HL-60/S4 treated with retinoic acid at 250 ng/mL for 4 days and 3 days (cell line): Measurements from ENCODE around the gene TMEM52.

Source experiments
- in situ Hi-C: fragments of 300-500 bp; cut with MboI; formaldehyde crosslinking; loops from 2 replicates; pipeline ENCODE4 v1.7.0; 2022; ENCODE audit warnings: low sequenced_read_pairs

Gene TMEM52

GRCh38 chr1:1928231-1929101, 9.4 kb upstream of the TMEM52 start:
- in situ Hi-C loops, result no loop called here

- in situ Hi-C loops, result no loop called here
Observed at GRCh38 chr1:1927751-1928150, 8.7 kb upstream of the TMEM52 start.

GRCh38 chr1:1926886-1927660, 8.0 kb upstream of the TMEM52 start:
- in situ Hi-C loops, result no loop called here

- in situ Hi-C loops, result no loop called here
Observed at GRCh38 chr1:1926346-1926811, 7.3 kb upstream of the TMEM52 start.

GRCh38 chr1:1925437-1926345, 6.6 kb upstream of the TMEM52 start:
- in situ Hi-C loops, result no loop called here

GRCh38 chr1:1924849-1925248, 5.8 kb upstream of the TMEM52 start:
- in situ Hi-C loops, result no loop called here

- in situ Hi-C loops, result no loop called here
Observed at GRCh38 chr1:1924386-1924785, 5.3 kb upstream of the TMEM52 start.

GRCh38 chr1:1922956-1923833, 4.1 kb upstream of the TMEM52 start:
- in situ Hi-C loops, result no loop called here

- in situ Hi-C loops, result no loop called here
Observed at GRCh38 chr1:1922702-1922955, 3.5 kb upstream of the TMEM52 start.

- in situ Hi-C loops, result no loop called here
Observed at GRCh38 chr1:1921901-1922701, 3.0 kb upstream of the TMEM52 start.

GRCh38 chr1:1921459-1921862, 2.4 kb upstream of the TMEM52 start:
- in situ Hi-C loops, result no loop called here

- in situ Hi-C loops, result no loop called here
Observed at GRCh38 chr1:1920608-1921458, 1.8 kb upstream of the TMEM52 start.

- in situ Hi-C loops, result no loop called here
Observed at GRCh38 chr1:1920057-1920607, 1.1 kb upstream of the TMEM52 start.

GRCh38 chr1:1919304-1920056, 401 bp upstream of the TMEM52 start:
- in situ Hi-C loops, result no loop called here

- in situ Hi-C loops, result no loop called here
Observed at GRCh38 chr1:1917995-1918900, 831 bp downstream of the TMEM52 start.

GRCh38 chr1:1917304-1917976, 1.6 kb downstream of the TMEM52 start:
- in situ Hi-C loops, result no loop called here
